ENCODE data around the gene ITGA7.
"Not testable (repeated sequence)": the region's sequence is repeated elsewhere in the genome, so short reads cannot be mapped to it uniquely, and the experiment has no call there.

Gene ITGA7

DNA sequence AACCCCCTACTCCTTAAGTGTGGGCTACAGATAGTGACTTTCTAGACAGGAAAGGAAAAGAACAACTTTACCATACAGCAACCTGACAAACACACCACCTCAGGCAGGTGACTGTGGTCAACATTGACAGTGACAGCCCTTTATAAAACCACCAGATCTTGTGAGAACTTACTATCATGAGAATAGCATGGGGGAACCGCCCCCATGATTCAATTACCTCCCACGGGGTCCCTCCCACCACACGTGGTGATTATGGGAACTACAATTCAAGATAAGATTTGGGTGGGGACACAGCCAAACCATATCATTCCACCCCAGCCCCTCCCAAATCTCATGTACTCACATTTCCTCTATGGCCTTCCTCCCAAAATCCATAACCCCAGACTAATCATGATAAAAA, 54.7 kb downstream of the ITGA7 start:
- in situ Hi-C loops (cut with MboI; ENCODE audit: low sequenced_read_pairs) = no loop called here

DNA sequence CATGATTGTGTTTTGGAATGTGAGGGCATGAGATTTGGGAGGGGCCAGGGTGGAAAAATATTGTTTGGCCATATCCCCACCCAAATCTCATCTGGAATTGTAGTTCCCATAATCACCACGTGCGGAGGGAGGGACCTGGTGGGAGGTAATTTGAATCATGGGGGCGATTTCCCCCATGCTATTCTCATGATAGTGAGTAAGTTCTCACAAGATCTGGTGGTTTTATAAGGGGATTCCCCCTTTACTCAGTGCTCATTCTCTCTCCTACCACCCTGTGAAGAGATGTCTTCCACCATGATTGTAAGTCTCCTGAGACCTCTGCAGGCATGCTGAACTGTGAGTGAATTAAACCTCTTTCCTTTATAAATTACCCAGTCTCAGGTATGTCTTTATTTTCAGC, 55.4 kb downstream of the ITGA7 start:
- in situ Hi-C loops (cut with MboI; ENCODE audit: low sequenced_read_pairs) = no loop called here

DNA sequence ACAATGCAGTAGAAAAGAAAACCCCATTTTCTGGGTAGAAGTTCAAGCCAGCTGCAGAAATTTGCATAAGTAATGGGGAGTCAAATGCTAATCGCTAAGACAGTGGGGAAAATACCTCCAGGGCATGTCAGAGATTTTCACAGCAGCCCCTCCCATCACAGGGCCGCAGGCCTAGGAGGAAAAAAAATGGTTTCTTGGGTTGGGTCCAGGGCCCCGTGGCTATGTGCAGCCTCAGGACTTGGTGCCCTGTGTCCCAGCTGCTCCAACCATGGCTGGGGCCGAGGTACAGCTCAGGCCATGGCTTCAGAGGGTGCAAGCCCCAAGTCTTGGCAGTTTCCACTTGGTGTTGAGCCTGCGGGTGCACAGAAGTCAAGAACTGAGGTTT, 56.4 kb downstream of the ITGA7 start:
- in situ Hi-C loops (cut with MboI; ENCODE audit: low sequenced_read_pairs) = no loop called here

DNA sequence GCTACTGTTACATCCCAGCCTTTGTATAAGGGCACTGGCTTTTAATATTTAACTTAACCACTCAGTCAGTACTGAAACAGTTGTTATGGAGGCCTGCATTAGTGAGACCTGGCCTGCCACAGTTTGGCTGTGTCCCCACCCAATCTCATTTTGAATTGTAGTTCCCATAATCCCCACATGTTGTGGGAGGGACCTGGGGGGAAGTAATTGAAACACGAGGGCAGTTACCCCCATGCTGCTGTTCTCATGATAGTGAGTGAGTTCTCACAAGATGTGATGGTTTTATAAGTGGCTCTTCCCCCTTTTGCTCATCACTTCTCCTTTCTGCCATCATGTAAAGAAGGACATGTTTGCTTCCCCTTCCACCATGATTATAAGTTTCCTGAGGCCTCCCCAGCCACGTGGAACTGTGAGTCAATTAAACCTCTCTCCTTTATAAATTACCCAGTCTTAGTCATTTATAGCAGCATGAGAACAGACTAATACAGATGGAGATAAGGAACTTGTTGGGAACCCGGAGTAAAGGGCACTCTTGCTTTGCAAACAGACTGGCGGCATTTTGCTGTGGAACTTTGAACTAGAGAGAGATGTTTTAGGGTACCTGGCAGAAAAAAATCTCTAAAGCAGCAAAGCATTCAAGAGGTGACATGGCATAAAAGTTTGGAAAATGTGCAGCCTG, 56.9 kb downstream of the ITGA7 start:
- in situ Hi-C loops (cut with MboI; ENCODE audit: low sequenced_read_pairs) = not testable (repeated sequence)

DNA sequence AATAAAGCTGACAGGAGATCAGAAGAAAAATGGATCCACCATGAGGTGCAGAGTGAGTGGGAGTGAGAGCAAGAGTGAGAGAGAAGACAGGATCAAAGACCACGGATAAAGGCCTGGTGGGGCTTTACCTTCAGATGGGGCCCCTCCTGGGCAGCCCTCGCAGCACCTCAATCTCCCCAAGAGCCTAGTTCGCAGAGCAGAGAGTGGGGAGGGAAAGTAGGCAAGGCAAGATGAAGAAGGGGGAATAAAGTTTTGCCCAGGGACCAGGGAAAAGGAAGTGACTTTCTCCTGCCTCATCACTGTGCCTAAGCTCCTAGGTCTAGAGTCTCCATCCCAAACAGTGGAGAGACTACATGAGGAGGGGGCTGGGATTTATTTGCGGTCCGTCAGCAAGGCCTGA, 60.7 kb downstream of the ITGA7 start:
- in situ Hi-C loops (cut with MboI; ENCODE audit: low sequenced_read_pairs) = no loop called here

DNA sequence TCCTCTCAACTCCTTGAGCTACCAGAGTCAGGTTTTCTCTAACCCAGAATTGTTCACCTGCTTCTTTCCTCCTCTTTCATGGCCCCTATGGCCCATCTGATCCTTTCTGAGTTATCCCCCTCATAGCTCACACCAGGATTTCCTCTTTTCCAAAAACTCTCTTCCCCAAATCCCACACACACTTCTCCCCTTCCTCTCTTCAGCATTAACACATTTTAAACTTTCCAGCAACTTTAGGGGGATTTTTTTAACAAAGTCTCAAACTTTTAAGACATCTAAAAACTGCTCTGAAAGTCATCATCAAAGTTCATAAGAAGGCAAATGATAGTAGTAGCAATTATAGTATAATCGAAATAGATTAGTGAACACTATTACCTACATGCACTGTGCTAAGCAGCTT, 63.1 kb downstream of the ITGA7 start:
- in situ Hi-C loops (cut with MboI; ENCODE audit: low sequenced_read_pairs) = no loop called here

DNA sequence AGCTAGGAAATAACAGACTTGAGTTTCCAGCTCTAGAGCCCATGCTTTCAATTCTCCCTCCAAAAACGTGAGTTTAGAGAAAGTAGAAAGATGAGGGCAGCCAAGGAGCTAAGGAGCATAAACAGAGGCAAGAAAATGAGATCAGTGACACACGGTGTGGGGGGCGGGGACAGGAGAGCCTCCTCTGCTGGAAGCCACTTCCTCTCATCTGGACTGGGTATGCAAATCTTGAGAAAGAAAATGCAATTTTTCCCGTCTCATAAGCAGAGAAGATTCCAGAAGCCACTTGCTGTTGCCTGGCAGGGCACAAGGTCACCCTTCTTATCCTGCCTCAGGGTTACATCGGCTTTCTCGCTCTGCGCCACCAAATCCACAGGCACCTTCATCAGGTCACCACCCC, 65.0 kb downstream of the ITGA7 start:
- in situ Hi-C loops (cut with MboI; ENCODE audit: low sequenced_read_pairs) = no loop called here

DNA sequence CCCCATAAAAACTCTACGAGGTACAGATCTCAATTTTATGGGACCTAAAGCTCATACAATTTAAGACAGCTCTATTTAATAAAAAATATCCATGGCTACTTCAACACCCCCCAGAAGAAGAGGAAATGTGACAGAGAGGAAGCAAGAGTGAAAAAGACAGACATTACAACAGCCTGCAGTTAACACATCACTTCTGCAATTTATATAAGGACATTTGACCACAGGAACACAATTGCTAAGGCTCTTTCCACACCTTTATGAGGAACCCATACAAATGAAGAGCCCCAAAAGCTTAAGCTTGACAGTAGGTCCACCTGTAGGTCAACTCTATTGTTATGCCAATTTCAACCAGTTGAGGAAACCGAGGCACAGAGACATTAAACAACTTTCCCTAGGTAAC, 65.4 kb downstream of the ITGA7 start:
- in situ Hi-C loops (cut with MboI; ENCODE audit: low sequenced_read_pairs) = no loop called here

DNA sequence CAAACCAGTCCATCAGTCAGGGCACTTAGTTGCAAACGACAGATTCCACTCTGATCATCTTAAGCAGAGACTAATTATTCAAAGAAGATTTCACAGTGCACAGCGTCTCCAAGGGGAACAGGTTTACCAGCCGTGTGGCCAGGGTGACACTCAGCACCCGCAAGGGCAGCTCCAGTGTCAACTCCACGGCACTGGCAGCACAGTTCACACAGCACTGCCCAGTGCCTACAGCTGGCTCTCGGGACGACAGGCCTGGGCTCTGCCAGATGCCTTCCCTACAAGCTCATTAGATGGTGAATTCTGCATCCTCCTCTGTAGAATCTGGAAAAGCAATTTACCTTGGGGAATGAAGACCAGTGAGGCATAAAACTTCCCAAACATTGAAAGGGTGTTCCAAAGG, 66.1 kb downstream of the ITGA7 start:
- in situ Hi-C loops (cut with MboI; ENCODE audit: low sequenced_read_pairs) = no loop called here

DNA sequence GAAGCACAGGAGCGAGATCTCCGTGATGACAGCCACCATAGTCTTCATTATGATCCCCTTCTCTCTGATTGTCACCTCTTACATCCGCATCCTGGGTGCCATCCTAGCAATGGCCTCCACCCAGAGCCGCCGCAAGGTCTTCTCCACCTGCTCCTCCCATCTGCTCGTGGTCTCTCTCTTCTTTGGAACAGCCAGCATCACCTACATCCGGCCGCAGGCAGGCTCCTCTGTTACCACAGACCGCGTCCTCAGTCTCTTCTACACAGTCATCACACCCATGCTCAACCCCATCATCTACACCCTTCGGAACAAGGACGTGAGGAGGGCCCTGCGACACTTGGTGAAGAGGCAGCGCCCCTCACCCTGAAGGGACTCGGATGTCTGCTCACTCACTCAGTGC, 70.2 kb downstream of the ITGA7 start:
- in situ Hi-C loops (cut with MboI; ENCODE audit: low sequenced_read_pairs) = no loop called here

DNA sequence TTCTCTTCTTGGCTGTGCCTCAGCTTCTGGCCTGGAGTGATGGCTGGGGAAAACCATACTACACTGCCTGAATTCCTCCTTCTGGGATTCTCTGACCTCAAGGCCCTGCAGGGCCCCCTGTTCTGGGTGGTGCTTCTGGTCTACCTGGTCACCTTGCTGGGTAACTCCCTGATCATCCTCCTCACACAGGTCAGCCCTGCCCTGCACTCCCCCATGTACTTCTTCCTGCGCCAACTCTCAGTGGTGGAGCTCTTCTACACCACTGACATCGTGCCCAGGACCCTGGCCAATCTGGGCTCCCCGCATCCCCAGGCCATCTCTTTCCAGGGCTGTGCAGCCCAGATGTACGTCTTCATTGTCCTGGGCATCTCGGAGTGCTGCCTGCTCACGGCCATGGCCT, 70.9 kb downstream of the ITGA7 start, which contains the start of gene OR10P1:
Gene OR10P1 (plus strand): TSS at position 40 of the 400 bp plus-strand sequence. CDS start 0 bp downstream, at position 40.
- in situ Hi-C loops (cut with MboI; ENCODE audit: low sequenced_read_pairs) = no loop called here

DNA sequence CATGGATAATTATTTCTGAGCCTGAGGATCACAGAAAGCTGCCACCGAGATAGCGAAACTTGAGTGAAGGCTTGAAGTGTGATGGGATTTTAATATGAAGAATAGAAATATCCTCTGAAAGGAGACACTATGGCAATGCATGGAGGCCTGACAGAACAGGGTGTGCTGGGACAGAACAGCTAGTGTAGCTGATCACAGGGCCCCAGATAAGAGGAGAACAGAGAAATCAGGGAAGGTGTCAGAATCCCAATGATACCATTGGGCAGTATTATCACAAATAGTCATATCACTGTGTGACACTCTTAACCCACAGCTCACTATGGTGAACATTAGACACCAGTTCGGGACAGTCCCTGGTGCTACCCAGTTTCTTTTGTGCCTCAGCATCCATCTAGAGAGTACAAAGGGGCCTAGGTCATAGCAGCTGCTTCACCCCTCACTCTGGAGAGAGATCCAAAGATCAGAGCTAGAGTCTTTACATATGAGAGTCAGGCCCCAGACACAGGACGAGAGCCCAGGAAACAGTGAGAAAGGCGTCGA, 71.5 kb downstream of the ITGA7 start:
- in situ Hi-C loops (cut with MboI; ENCODE audit: low sequenced_read_pairs) = no loop called here

Data from hTERT RPE-1 (cell line).